H7 (cell line): ENCODE data around the gene CDC42. TPM values are rescaled to one million over a fixed set of nuclear protein-coding genes. Genes with fewer than 3 reads are reported as not detected.

Experiments
- DNase-seq: peaks from one replicate; pipeline ENCODE4 v3.0.0; 2012
- H3K27me3 ChIP-seq: 2 replicates; pipeline ENCODE4 v1.6.0; 2011; ENCODE audit warnings: mild to moderate bottlenecking, low read length; ENCODE audit not compliant: control insufficient read depth, insufficient read depth
- H3K36me3 ChIP-seq: replicated peaks from 2 replicates; pipeline ENCODE4 v1.5.1; 2011; ENCODE audit warnings: low read length; ENCODE audit not compliant: control insufficient read depth, insufficient read depth
- H3K4me3 ChIP-seq: 2 replicates; pipeline ENCODE4 v1.5.1; 2011; ENCODE audit warnings: low read depth, mild to moderate bottlenecking, control low read depth, low read length, moderate library complexity; ENCODE audit not compliant: insufficient read depth
- total RNA-seq: library from RNA; depleted of rRNA; stranded (reverse); fragments of >200 nt; shearing (Covaris generic); gene quantifications from 2 replicates; pipeline ENCODE4 v1.2.3, GENCODE V29; 2014

Gene CDC42
- total RNA-seq, 1 experiment from 2014 or later = 499 TPM

DNA sequence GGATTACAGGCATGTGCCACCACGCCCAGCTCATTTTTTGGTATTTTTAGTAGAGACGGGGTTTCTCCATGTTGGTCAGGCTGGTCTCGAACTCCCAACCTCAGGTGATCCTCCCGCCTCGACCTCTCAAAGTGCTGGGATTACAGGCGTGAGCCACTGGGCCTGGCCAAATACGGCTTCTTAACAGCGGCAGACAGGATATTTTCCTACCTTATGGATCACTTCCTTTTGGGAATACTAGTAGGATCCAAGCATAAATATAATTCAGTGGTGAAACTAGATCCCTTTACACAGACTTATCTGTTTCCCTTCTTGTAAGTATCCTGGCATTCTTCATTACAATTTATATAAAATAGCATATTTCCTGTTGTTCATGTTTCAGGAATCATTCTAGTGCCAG is 49.5 kb downstream of the CDC42 start:
- peaks cover under 1% of the 10 kb centered on the region for H3K36me3 ChIP-seq
- DNase-seq = no peak
- H3K27me3 ChIP-seq = no peaks in the 10 kb centered on the region
- H3K4me3 ChIP-seq = no peak overlapping the region

DNA sequence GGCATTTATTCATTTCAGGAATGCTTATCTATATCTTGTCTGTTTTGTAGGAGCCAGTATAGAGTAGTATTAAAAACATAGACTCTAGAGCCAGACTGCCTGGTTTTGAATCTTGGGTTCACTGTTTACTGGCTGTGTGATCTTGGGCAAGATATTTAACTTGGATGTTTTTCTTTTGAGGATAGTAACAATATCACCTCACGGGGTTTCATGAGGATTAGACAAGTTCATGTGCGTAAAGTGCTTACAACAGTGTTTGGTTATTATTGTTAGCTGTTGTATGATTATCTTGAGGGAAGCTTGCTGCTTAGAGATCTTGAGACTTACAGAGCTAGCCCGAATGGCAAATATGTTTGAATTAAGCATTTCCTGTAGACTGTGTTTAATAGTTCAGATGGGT is 50.2 kb downstream of the CDC42 start:
- no peak overlapping the region for H3K4me3 ChIP-seq
- no peak for DNase-seq
- H3K27me3 ChIP-seq = no peaks in the 10 kb centered on the region
- no peaks in the 10 kb centered on the region; the same call in none of the 2 replicates for H3K36me3 ChIP-seq

DNA sequence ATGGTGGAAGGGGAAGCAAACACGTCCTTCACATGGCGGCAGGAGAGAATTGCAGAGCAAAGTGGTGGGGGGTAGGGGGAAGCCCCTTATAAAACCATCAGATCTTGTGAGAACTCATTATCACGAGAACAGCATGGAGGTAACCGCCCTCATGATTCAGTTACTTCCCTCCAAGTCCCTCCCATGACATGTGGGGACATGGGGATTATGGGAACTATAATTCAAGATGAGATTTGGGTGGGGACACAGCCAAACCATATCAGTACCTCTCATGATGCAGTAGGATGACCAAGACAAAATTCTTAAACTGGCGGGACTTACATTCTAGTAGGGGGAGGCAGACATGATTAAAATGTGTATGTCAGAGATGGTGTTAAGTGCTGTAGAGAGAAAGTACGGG is 51.6 kb downstream of the CDC42 start:
- no peak overlapping the region for H3K4me3 ChIP-seq
- DNase-seq = no peak
- H3K36me3 ChIP-seq = peaks cover 3% of the 10 kb centered on the region
- H3K27me3 ChIP-seq = no peaks in the 10 kb centered on the region

DNA sequence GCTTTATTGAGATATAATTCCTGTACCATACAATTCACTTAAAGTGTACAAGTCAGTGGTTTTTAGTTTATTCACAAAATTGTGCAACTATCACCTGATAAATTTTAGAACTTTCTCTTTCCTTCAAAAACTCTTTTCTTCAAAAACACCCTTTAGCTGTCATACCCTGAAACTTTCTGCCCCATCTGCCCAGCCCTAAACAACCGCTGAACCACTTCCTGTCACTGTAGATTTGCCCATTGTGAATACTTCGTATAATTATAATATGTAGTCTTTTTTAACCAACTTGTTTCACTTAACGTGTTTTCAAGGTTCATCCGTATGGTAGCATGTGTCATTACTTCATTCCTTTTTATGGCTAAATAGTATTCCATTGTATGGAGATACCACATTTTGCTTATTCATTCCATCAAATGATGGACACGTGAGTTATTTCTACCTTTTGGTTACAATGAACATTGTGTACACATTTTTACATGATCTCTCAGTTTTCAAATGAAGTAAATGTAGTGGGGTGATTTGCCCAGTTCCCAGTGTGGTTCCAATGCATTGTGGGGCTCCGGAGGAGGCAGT is 52.4 kb downstream of the CDC42 start:
- no peak overlapping the region for H3K4me3 ChIP-seq
- H3K27me3 ChIP-seq = no peaks in the 10 kb centered on the region
- H3K36me3 ChIP-seq = peaks cover 3% of the 10 kb centered on the region
- no peak for DNase-seq

DNA sequence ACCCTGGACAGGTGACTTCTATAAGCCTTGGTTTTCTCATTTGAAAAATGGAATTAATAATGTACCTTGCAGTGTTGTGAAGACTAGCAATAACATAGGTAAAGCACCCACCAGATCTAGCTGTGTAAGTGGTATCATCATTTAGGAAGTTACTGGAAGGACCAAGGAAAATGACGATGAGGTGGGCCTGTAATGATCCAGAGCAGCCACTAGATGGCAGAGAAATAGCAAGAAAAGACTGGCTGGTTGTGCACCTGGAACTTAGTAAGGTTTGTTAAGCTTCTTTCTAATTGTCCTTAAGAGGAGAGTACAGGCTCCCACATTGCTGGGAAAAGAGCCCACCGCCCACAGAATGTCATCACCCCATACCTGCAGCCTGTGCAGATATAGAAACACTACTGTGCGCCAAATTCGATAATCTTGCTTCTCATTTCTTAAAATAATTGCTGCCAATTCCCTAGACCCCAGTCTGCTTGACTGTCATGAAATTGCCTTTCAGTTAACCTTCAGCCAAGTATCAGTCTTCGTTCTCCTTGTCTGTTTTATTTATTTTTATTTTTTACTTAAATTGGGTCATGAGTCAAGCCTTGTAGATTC is 53.2 kb downstream of the CDC42 start:
- H3K27me3 ChIP-seq = no peaks in the 10 kb centered on the region
- peaks cover 3% of the 10 kb centered on the region for H3K36me3 ChIP-seq
- no peak overlapping the region for H3K4me3 ChIP-seq
- DNase-seq = peak; percentile 70

DNA sequence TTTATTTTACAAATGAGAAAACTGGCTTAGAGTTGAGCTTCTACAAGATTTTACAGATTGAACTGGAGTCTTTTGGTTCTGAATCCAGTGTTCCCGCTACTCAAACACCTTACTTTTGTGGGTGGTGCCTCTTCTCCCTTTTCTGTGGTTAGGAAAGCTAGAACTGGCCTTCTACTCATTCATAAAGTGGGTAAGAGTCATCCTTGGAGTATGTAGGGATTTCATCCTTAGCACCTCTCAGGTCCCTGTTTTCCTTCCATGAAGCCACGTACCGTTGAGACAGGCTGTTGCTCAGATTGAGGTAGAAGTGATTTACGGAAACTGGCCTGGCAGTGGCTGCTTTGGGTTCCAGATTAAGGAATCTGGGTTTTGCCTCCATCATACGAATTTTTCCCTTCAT is 54.6 kb downstream of the CDC42 start:
- H3K36me3 ChIP-seq = peaks cover 3% of the 10 kb centered on the region
- DNase-seq = no peak

DNA sequence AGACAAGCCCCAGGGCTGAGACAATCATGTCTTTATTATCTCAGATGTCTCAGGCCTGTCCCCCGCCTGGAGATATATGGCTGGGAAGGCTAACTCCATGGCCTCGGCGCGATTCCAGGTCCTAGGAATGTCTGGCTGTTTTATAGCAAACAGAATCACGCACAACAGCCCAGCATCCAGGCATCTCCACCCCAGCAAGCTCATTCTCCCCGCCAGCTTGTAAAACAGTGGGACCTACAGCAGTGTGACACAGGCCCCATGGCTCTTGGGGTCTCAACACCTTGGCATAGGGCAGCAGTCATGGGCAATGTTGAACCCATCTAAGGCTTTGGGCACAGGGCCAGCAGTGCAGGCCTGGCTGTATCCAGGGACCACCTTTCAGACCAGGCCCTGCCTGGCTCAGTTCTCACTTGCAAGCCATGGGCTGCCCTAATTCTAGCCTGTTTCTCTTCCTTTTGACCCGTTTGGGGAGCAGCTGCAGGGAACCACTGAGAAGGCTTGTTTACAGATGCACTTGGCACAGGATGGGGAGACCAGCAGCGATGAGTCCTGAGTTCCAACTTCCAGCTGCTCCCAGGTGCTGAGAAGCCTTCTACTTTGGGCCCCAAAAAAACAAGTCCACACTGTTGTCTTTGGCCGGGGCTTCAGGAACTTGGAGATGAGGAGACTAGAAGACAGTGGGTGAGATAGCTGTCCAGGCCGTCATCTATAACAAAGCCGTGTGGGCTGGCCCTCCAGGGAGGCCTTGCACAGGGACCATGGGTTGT is 56.0 kb downstream of the CDC42 start:
- H3K36me3 ChIP-seq = peaks cover 5% of the 10 kb centered on the region
- DNase-seq = no peak
- H3K27me3 ChIP-seq = no peaks in the 10 kb centered on the region
- no peak overlapping the region for H3K4me3 ChIP-seq

More for the DNA sequence above, 54.6 kb downstream of the CDC42 start:
- Histone ChIP-seq H3K4me3 (no peak overlapping the region), H3K27me3 (no peaks in the 10 kb centered on the region)

DNA sequence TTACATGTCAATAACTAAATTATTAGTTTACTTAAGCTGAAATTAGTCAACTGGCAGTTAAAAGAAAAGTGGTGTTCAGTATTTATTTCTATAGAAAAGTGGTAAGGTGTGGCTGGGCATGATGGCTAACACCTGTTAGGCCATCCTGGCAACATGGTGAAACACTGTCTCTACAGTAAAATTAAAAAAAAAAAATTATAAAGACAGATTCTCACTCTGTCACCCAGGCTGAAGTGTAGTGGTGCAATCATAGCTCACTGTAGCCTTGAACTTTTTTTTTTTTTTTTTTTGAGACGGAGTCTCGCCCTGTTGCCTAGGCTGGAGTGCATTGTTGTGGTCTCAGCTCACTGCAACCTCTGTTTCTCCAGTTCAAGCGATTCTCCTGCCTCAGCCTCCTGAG is 57.5 kb downstream of the CDC42 start:
- Histone ChIP-seq H3K4me3 (no peak overlapping the region), H3K27me3 (no peaks in the 10 kb centered on the region), H3K36me3 (peaks cover 5% of the 10 kb centered on the region)
- no peak for DNase-seq

DNA sequence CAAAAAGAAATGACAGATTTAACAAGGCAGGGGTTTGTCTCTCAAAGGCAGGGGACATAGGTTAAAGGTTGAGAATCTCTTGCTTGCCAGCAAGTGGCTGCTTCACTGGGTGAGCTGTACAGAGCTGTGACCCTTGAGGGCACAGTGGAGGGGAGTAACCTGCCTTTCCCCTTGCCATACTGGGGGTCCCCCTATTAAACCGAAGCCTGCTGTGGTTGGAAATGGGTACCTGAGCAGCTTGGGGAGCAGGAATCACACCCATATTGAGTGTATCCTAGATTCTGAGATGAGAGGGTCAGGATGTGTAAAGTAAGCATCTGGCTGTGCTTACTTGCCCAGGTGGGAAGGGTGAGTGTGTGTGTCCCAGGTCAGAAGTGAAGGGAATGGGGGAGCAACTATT is 58.6 kb downstream of the CDC42 start:
- Histone ChIP-seq H3K36me3 (peaks cover 5% of the 10 kb centered on the region), H3K4me3 (no peak overlapping the region), H3K27me3 (no peaks in the 10 kb centered on the region)
- DNase-seq = no peak

DNA sequence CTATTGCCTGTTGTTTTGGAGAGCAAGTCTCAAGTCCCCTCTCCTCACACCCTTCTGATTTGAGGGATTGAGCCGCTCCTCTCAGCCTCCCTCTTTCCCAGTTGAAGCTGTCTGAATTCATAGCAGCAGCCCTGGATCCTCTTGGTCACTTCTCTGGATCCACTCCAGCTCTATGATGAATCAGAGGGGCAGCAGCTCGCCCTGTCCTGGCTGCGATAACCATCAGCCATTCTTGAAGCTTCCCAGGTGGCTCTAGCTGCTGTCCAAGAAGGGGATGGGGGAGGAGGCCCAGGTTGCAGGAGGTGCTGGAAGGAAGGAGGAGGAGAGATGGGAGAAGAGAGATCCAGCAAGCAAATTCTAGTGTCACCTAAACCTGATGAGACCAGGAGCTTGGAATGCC is 59.1 kb downstream of the CDC42 start:
- Histone ChIP-seq H3K27me3 (no peaks in the 10 kb centered on the region), H3K4me3 (no peak overlapping the region), H3K36me3 (peaks cover 5% of the 10 kb centered on the region)
- DNase-seq = peak; percentile 29

DNA sequence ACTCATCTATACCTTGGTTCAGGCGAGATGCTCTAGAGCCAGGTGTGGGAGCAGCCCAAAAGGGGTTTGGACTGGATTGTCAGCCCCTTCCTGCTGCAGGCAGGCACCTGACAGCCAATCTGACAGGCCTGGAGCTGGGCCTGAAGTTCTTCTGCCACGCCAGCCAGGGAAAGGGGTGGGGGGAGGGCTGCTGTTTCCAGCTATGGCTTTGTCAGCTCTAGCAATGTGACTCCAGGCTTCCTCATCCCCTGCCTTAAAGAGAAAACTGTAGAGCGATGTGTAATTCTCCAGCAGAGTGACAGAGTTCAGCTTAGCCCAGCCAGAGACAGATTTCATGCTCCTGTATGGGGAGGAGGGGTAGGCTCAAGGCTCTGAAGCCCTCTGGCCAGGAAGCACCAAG is 60.0 kb downstream of the CDC42 start:
- no peaks in the 10 kb centered on the region for H3K27me3 ChIP-seq
- no peak overlapping the region for H3K4me3 ChIP-seq
- DNase-seq = peak; percentile 39
- peaks cover 5% of the 10 kb centered on the region for H3K36me3 ChIP-seq

DNA sequence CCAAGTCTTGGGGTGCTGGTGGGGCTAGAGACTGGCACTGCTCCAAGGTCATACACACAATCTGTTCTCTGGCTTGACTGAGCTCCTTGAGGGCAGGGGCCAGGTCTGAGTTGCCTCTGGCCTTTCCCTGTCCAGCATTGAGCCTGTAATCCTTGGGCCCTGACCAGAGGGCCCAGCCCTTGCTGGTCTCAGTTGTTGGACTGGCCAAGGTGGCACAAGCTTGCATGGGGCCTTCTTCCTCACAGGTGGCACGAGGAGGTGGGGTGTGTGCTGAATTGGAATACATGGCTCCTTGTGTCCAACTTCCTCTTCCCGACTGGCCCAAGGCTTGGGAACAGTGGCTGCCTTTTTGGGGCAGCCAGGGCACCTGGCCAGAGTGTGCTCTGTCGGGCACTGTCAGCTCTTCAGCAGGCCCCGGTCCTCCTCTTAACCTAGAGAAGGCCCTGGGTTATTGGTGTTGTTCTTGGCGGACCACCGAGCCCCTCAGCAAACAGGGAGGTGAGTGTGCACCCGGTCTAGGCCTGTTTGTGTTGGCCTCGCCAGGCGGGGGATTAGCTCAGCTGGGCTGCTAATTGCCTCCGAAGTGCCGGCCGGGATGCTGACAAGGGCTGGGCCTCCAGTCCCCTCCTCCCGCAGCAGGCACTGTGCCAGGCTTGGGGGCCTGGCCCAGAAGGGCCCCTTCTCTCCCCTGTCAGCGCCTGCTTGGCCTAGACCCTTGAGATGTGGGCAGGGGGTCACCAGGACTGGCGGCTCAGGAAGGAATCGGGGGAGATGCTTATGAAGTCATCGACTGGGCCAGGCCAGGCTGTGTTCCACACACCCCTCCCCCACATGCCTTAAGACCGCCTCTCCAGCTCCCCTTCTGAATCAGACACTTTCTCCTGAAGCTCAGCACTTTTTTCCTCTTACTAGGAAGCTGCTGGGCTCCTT is 61.8 kb downstream of the CDC42 start:
- DNase-seq = peak; percentile 72
- H3K36me3 ChIP-seq = peaks cover 1% of the 10 kb centered on the region
- H3K4me3 ChIP-seq = no peak overlapping the region
- no peaks in the 10 kb centered on the region for H3K27me3 ChIP-seq

DNA sequence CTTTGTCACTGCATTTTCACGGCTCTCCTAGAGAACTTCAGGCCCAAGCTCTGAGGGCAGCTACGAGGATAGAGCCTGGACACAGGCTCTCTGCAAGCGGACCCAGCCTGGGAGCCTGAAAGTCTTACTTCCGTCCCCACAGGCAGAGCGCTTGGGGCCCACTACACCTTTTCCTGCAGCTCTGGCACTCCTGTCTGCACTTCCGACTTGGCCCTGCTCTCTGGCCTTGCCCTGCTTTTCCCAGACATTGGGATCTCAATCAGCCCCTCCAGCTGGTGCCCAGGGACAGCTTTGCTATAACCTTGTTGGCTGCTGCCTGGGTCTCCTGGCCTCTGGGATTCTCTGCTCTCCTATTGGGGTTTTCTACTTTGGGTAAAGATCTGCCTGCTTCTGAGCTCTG is 62.8 kb downstream of the CDC42 start:
- Histone ChIP-seq H3K4me3 (no peak overlapping the region), H3K36me3 (peaks cover 1% of the 10 kb centered on the region), H3K27me3 (no peaks in the 10 kb centered on the region)
- DNase-seq = peak; percentile 24

DNA sequence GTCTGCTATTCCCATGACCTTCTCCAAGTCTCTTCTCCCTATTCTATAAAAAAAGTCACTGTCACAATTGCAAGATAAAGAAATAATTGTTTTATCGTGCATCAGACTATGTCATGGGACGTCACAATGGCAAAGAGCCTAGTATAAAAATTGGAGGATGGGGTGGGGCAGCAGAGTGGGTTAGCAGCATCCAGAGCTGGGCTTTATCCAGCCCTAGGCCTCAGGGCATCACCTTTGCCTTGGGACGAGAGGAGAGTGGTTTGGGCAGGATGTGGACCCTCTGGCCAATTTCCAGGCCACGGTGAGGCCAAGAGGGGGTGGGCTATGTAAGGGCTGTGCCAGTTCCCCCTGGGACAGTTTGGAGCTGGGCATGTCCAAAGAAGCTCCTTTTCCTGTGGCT is 64.7 kb downstream of the CDC42 start:
- DNase-seq = no peak
- Histone ChIP-seq H3K27me3 (no peaks in the 10 kb centered on the region), H3K4me3 (no peak overlapping the region), H3K36me3 (peaks cover 1% of the 10 kb centered on the region)
